Astrocyte (in vitro differentiated cells and primary cell): ENCODE measurements around the gene HLA-B.

Experiments used
- CTCF ChIP-seq: IDR thresholded peaks from 2 replicates; pipeline ENCODE4 v1.5.1; 2011; ENCODE audit warnings: low read depth, mild to moderate bottlenecking, inconsistent platforms, low read length, moderate library complexity; ENCODE audit not compliant: insufficient read depth
- EZH2 ChIP-seq: IDR thresholded peaks from 2 replicates; pipeline ENCODE4 v1.6.1; 2012; ENCODE audit warnings: mild to moderate bottlenecking, low read length, inconsistent platforms; ENCODE audit not compliant: insufficient read depth

- TF ChIP-seq CTCF = no peak
- no peak for TF ChIP-seq EZH2
Observed at GRCh38 chr6:31354864-31355582, 2.0 kb downstream of the HLA-B start.
